MM.1S (cell line): ENCODE results near the gene CALU.

Source experiments
- EZH2 ChIP-seq: fragments of 300-600 bp; sonication (generic); optimal IDR thresholded peaks from 2 replicates; pipeline ENCODE3; 2017; ENCODE audit warnings: low read depth, mild to moderate bottlenecking, antibody characterized with exemption, low read length, mixed read lengths
- EZH2phosphoT487 ChIP-seq: fragments of 300-600 bp; sonication (generic); IDR thresholded peaks from 2 replicates; pipeline ENCODE4 v1.6.1; 2018; ENCODE audit warnings: antibody characterized with exemption, low read length
- TF ChIP-seq, protein P1 (sequence below): fragments of 300-600 bp; sonication (generic); IDR thresholded peaks from 2 replicates; pipeline ENCODE4 v1.5.1; 2016; ENCODE audit warnings: antibody characterized with exemption, low read length, mixed read lengths

DNA sequence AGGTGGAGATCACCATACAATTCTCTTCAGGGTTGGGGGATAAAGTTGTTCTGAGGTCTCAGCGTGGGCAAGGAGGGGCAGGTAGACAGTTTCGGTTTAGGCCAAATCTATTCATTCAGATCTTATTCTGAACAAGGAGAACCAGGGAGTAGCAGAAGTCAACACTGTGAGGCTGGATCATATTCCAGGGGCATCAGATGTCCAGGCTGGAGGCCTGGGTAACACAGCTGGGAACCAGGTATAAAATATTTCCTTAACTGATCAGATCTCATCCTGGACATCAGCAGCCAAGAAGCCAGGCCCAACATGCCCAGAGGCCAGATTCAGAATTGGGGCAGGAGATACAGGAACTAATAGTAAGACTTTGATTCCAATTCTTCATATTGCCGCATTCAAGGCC is 71.8 kb downstream of the CALU start:
- TF ChIP-seq, protein P1, sequence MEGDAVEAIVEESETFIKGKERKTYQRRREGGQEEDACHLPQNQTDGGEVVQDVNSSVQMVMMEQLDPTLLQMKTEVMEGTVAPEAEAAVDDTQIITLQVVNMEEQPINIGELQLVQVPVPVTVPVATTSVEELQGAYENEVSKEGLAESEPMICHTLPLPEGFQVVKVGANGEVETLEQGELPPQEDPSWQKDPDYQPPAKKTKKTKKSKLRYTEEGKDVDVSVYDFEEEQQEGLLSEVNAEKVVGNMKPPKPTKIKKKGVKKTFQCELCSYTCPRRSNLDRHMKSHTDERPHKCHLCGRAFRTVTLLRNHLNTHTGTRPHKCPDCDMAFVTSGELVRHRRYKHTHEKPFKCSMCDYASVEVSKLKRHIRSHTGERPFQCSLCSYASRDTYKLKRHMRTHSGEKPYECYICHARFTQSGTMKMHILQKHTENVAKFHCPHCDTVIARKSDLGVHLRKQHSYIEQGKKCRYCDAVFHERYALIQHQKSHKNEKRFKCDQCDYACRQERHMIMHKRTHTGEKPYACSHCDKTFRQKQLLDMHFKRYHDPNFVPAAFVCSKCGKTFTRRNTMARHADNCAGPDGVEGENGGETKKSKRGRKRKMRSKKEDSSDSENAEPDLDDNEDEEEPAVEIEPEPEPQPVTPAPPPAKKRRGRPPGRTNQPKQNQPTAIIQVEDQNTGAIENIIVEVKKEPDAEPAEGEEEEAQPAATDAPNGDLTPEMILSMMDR, result no peak
- no peak for TF ChIP-seq EZH2
- no peak for TF ChIP-seq EZH2phosphoT487
